Hematopoietic multipotent progenitor cell treated with erythropoietin and hydrocortisone succinate and interleukin-3 and kit ligand, for 8 days (in vitro differentiated cells): ENCODE data around the gene MKI67.

Experiments used
- DNase-seq: peaks from one replicate; pipeline ENCODE4 v3.0.0-alpha.2; 2015

MKI67 gene

DNA sequence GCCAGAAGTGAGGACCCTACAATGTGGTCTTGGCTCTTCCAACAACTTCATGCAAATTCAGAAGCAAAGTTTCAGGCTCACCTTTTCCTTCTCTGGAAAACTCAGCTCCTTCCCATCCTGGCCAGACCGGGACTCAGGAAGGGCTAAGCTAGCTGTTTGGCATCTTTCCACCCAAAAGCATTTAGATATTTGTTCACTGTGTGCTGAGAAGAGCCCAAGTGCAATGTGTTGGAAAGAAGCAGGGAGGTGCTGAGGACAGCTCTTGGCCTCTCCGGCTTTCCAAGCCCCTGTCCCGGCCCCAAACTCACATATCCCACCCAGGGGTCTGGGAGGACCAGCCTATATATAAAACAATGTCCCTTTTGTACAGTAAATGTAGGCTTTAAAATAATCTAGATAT, 44.5 kb downstream of the MKI67 start:
- DNase-seq = no peak

DNA sequence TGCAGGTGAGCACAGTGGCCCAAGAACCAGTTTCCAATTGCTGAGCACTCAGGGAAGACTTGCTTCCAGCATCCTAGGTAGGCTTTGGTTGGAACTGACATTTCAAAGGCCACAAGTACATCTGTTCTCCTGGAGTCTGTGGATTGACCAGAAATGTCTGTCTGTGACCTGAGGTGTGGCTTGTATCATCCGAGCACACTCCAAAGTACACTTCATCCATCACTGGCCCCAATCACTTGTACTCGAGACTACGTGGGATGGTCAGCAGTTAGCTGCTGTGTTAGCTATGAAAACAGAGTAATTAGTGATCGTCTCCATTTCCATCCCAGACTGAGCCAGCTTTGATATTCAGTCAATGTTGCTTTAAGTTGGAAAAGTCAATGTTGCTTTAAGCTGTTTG, 45.0 kb downstream of the MKI67 start:
- DNase-seq = no peak

DNA sequence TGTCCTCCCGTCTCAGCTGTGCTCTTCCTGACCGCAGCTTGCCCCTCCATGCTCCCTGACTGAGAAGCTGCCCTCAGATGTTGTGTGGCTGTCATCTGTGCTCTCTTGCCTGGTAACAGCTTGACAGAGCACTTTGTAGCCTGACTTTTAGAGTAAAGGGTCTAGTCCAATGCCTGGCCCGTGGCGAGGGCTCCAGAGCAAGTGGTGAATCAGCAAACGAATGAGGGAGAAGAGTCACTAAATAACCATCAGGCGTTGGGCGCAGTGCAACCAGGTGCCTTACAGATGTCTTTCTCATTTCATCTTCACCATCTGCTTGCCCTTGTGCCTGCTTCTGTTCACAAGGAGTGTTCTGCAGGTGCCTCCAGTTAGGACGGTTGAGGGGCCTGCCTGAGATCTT, 45.6 kb downstream of the MKI67 start:
- DNase-seq = no peak

DNA sequence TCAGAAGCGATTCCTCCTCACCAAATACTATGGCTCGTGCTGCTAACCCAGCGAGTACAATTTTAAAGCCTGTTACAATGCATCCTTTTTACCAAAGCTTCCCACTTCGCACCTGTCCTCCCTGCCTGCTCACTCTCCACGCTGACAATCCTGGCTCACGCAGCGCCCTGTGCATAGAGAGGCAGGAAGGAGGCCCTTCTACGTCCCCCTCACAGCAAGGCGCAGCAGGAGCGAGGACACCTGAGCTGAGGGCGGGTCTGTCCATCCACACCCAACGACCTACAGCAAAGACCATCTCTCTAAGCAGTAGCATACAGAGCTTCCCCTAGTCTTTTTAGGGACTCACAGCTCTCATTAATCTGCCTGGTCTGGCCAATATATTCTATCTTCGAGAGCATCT, 46.0 kb downstream of the MKI67 start:
- DNase-seq = no peak

DNA sequence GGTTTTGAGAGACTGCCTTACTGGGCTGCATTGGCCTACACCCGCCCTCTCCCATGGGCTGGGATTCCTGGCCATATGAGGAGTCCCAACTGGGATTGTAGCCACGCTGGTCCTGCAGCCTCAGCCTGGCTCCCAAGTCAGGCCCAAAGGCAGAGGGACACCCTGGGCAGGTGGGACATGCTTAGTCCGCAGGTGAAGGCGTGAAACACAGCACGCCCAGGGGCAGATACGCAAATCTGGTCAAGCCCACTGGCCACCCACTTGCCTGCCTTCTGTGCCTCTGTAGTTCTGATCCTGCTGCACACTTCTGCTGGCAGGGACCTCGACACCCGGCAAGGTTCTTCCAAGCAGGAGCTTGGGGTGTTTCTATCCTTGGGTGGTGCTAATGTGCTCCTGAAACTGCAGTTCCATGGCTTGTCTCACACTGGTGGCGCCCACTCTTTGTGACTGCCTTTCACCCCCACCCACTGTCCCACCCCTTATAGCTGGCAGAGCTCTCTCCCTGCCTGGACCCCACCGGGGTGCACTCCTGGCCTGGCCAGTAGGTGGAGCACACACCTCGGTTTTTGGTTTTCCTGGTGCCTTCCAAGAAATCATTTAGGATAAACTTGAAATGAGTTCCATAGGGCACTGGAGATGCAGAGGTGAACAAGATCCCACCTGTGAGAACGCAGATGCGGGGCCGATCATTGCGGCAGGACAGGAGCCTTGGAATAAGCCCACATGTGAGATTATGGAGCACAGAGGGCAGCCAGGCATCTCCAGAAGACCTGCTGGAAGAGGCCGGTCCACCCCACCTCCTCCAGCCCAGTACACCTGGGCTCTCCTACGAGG, 47.9 kb downstream of the MKI67 start:
- peak; percentile 42 for DNase-seq

DNA sequence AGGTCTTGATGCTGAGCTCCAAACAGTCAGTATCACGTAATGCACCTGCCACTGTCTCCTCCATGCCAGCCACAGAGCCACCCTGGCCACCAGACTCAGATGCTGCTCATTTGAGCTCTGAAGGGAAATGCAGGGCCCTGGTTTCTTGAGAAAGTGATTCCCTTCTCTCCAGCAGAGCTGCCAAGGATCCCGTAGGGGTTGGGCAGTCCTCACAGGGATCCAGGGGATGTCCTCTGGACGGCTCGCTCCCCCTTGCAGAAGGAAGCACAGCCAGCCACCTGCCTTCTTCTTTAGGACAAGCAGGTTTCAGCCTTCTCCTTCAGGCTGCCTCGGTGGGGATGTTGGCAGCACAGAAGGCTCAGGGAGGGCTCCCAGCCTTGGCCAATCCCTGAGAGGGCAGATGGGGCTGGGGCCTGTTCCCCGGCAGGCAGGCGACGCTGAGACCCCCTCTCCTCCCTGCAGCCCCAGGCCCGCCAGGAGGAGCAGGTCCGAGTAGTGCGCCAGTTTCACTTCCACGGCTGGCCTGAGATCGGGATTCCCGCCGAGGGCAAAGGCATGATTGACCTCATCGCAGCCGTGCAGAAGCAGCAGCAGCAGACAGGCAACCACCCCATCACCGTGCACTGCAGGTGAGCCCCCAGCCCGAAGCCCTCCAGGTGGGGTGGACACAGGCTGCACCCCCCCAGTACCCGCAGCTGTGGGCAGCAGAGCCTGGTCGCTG, 48.9 kb downstream of the MKI67 start:
- DNase-seq = no peak

DNA sequence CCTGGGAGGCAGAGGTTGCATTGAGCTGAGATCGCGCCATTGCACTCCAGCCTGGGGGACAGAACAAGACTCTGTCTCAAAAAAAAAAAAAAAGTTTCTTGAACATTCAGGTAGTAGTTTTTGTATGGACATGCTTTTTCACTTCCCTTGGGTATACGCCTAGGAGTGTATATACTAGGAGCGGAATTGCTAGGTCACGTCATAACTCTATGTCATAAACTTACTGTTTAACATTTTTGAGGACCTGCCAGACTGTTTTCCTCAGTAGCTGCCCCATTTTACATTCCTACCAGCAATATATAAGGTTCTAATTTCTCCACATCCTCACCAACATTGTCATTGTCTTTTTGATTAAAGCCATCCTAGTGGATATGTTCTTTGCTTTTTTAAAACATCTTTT, 51.6 kb downstream of the MKI67 start:
- DNase-seq = no peak

DNA sequence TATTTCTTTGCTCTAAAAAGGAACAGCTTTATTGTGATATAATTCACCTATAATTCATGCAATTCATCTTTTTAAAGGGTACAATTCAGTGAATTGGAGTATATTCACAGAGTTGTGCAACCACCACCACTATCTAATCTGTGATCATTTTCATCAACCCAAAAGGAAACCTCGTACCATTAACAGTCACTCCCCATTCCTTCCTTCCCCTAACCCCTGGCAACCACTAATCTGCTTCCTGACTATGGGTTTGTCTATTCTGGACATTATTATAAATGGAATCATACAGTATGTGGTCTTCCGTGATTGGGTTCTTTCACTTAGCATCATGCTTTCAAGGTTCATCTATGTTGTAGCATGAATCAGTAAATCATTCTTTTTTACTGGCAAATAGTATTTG, 52.3 kb downstream of the MKI67 start:
- no peak for DNase-seq

DNA sequence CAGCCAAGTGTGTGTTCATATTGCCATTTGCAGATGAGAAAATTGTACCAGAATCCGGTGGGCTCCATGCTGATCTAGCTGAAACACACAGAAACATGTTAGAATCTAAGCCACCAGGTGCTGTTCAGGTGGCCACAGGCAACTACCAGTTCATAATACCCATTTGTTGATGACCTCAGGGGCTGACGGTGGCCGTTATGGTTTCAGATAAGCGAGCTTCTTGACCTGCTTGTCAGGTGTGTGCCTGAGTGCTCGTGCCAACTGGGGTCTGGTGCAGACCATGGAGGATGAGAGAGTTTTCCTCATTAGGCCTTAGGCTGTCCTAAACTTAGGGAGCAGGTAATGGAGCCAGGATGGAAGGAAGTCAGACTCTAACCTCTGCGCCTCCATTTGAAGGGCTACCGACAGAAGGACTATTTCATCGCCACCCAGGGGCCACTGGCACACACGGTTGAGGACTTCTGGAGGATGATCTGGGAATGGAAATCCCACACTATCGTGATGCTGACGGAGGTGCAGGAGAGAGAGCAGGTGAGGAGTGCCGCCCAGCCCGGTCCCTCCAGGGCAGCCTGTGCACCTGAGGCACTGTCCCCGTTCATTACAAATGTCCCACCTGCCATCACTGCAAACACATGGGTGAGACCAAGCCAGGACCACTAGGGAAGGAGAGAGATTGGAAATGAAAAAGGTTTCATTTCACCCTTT, 53.1 kb downstream of the MKI67 start:
- DNase-seq = no peak

DNA sequence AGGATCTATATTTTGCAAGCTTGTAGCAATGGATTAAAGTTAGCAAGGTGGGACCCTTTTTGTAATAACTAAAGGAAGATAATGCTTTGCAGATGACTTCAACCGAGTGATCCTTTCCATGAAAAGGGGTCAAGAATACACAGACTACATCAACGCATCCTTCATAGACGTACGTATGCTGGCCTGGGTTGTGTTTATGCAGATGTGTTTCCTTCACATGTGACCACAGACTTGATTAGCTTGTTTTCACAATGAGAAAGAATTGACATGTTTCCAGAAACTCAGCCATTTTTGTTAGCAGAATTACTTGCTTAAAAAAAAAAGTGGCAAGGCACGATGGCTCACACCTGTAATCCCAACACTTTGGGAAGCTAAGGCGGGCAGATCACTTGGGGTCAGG, 54.2 kb downstream of the MKI67 start:
- DNase-seq = no peak

DNA sequence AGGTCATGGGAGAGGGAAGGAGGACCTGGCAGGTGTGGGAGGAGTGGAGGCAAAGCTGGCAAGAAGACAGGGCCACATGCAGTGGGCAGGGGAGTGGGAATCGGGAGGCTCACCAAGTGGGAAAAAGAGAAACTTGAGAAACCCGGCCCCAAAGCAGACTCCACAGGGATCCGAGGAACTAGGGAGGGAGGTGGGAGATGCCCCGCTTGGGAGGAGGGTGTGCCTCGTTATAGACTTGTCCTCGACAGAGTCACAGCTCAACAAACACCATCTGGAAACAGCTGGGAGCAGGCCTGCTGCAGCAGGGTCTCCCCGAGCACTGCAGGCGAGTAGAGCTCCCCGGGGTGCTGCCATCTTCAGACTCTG, 54.8 kb downstream of the MKI67 start:
- DNase-seq = no peak

DNA sequence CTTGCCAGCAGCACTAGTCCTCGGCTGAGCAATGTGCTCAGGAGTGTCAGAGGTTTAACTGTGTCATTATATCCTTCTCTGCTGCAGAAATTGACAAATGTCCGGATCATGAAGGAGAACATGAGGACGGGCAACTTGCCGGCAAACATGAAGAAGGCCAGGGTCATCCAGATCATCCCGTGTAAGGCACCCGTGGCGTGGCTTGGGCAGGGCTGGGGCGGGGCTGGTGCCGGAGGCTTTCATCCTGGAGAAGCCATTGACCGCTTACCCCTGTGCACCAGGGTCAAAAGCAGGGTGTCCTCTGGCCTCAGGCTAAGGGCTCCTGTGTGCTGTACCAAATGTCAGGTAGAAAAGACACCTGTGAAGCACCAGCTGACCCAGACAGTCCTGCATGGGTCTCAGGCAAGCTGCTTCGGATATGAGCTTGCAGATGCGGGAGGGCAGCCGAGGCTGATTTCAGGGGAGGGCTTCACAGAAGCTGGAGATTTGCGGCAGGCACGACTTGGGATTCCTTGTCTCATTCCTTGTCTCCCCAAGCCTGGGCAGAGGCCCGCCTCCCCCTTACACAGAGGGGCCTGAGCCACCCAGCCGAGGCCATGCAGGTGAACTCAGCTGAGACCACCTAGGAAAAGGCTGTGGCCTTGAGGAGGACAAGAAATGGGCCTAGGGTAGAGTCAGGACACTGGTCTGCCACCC, 55.4 kb downstream of the MKI67 start:
- no peak for DNase-seq

DNA sequence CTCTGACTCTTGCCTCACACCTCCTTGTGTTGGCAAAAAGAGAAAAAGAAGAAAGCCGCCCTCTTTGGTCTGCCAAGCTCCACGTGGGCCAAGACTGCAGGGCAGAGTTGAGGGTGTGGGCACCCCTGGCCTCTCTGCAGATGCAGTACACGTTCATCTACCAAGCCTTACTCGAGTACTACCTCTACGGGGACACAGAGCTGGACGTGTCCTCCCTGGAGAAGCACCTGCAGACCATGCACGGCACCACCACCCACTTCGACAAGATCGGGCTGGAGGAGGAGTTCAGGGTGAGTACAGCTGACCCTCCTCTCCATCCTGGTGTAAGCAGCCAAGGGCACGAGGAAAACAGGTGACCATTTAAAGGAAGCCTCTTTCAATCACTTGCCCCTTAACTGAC, 56.1 kb downstream of the MKI67 start:
- no peak for DNase-seq

DNA sequence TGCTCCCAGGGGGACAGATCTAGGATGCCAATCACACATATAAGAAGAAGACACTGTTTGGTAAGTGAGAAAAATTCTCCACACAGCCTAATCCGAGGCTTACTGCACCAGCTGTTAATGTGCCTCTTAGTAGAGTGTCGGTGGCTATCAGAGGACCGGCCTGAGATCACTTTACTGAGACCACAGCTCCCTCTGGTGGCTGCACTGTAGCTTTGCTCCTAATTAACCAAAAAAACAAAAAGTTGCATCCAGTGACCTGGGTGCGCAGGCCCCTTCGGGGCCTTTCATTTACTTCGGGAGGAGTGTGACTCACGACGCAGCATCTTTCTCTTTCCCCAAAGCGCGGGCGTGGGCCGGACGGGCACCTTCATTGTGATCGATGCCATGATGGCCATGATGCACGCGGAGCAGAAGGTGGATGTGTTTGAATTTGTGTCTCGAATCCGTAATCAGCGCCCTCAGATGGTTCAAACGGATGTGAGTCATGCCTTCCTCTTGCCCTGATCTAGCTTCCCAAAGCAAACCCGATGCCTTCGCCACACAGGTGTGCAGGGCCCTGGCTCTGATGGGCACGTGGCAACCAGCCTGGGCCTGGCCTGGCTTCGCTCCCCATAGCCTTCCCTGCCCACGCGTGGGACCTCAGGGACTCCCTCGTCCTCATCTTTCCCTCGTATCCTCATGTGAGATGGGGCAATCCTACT, 56.7 kb downstream of the MKI67 start:
- DNase-seq = peak; percentile 66

DNA sequence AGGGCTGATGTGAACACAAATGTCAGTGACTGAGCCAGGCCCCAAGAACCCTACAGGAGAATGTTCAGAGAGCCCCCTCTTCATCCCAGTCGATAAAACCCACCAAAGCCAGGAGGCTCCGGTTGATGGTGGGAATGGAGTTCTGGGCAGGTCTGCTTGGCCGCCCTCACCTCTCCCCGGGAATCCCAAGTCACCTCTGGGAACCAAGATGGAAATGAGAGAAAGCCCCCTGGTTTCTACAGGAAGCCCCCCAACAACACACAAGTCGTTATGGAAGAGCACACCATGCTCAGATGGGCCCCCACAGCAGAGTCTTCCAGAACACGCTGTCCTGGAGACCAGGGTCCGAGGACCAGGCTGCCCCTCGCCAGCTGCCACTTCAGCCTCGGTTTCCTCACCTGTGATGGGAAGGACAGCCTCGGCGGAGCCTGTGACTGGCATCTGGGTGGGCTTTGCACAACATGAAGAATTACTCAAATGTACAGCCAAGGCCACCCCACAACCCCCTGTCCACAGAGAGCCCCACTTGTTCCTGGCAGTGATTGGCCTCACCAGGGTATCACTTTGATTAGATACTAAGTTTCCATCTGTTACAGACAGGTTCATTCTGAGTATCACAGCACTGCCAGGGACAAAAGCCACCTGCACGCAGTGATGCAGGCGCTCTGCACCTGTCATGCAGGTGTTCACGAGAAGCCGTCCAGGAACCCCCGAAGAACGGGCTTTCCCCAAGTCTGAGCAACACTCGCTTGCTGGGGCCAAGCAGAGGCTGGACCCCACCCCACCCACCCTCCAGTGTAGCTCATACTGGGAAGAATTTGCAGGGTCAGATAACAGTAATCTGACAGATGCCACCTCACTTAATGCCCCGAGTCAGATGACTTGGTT, 57.6 kb downstream of the MKI67 start:
- no peak for DNase-seq

DNA sequence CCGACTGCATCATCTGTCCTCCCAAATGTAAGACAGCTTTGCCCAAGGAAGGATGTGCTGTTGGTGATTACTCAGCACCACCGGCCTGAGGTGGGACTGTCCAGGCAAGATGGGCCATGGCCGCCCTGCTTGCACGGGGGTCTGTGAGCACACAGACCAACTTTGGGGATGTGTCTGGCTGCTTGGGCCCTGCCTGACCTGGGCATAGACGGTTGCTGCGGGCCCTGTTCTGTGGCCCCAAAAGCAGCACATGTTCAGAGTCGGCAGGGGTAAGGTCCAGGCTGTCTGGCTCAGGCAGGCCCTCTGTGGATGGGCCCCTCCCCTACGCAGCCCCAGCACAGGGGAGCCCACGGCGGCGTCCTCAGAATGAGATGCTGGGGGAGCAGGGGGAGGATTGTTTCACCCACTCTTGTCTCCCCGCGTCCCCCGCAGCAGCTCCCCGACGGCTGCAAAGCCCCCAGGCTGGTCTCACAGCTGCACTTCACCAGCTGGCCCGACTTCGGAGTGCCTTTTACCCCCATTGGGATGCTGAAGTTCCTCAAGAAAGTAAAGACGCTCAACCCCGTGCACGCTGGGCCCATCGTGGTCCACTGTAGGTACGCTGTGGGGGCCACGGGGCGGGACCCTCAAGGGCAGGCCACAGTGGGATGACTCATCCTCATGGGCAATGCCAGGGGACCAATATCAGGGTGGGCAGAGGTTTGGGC, 58.4 kb downstream of the MKI67 start:
- DNase-seq = no peak

DNA sequence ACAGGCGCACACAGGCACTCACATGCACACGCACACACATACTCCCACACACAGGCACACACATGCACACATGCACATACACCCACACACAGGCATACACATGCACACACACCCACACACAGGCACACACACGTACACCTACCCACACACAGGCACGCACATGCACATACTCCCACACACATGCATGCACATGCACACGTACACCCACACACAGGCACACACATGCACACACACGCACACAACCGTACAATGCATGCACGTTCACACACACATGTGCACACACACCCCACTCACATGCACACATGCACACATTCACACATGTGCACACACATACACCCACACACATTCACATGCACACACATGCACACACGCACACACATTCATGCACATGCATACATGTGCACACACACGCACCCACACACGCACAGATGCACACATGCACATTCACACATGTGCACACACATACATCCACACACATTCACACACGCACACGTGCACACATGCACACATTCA, 59.3 kb downstream of the MKI67 start:
- no peak for DNase-seq

DNA sequence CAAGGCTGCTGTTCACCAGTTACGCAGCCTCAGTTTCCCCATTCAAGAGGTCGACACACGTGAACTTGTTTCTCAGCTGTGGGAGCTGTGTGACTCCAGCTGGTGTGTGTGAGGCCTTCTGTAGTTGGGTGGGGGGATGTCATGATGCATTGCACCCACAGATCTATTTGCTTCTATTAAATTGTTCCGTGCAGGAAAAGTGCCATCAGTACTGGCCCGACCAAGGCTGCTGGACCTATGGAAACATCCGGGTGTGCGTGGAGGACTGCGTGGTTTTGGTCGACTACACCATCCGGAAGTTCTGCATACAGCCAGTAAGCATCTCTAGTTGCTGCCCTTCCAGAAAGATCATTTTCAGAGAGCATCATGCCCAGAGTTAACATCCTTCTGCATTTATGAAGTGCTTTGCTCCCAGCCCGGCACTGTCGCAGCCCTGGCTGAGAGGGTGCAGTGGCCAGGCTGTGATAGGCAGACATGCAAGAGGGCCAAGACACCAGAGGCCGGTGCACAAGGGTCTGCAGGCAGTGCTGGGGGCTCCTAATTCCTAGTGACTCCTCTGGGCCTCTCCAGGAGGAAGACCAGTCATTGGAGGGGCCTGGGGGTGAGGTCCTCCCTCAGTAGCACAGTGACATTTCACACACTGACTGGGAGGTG, 60.2 kb downstream of the MKI67 start:
- no peak for DNase-seq

DNA sequence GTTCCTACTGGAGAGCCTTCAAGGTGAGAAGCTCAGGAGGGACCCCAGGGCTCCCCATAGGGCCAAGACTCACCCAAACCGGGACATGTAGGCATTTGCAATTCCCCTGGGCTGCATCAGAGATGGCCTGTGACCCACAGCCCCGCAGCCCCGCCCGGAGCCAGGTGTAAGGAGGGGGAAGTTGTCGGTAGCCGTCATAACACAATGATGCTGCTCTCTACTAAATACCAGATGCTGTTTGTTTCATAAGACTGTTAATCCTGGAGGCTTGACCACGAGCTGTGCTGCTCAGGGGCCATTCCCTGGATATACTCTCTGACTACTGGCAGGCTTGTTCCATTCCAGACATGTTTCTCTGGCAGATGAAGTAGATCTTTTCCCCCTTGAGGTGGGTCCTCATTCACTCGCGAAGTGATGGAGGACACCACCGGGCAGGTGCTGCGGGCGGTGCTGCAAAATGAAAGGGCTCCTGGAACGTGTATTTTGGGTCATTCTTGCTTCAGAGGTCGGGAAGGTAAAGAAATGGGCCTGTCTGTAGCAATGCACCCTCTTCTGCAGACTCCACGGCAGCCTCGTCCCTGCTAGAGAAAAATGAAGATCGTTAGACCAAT, 61.1 kb downstream of the MKI67 start:
- DNase-seq = no peak
